Measurements from ENCODE around the gene SNRNP48. TPM values are rescaled to one million over a fixed set of nuclear protein-coding genes. Genes with fewer than 3 reads are reported as not detected.

Gene SNRNP48
- total and polyA plus RNA-seq, 4 donors, result 4.6 to 23.9 (median 6.7) TPM

DNA sequence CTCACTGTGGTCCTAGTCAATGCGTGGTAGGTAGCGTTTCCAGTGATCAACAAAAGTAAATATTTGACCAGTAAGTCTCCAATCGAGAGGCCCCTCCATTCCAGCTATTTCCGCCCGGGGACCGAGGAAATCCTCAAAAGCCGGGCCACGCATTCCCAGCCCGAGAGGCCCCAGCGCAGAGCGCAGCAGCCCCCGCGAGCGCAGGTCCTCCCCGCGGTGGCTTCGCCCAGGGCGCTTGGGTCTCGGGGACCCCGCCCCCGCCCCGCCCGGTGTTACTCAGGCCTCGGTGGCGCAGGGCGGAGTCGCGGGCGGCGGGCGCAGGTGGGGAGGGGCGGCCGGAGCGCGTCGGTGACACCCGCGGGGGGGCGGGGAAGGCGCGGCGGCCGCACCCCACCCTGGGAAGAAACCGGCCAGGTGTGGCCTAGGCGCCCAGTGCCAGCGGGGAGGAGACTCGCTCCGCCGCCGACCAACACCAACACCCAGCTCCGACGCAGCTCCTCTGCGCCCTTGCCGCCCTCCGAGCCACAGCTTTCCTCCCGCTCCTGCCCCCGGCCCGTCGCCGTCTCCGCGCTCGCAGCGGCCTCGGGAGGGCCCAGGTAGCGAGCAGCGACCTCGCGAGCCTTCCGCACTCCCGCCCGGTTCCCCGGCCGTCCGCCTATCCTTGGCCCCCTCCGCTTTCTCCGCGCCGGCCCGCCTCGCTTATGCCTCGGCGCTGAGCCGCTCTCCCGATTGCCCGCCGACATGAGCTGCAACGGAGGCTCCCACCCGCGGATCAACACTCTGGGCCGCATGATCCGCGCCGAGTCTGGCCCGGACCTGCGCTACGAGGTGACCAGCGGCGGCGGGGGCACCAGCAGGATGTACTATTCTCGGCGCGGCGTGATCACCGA, 48.6 kb upstream of the SNRNP48 start, which contains the start of gene DSP:
Gene DSP (plus strand): TSS at position 497 of the 890 bp plus-strand sequence. CDS start 245 bp downstream, at position 742.
- ATAC-seq (ENCODE audit: insufficient read depth, low FRiP score) (peak; percentile 65), DNase-seq (peak; percentile 58 to 76 (median 70))
- peak within 1 kb of the TSS; percentile 33 for H3K4me3 ChIP-seq
- H3K27me3 ChIP-seq (ENCODE audit: control insufficient read depth in 3 of 3, insufficient read depth in 3 of 3, low read length in 2 of 3), result peaks cover 8 to 51% (median 27%) of the 10 kb centered on the region in 3 donors
- H3K36me3 ChIP-seq (ENCODE audit: control insufficient read depth in 4 of 4, insufficient read depth in 4 of 4, low read length in 4 of 4), result no peaks in the 10 kb centered on the region
- TF ChIP-seq, protein P1, sequence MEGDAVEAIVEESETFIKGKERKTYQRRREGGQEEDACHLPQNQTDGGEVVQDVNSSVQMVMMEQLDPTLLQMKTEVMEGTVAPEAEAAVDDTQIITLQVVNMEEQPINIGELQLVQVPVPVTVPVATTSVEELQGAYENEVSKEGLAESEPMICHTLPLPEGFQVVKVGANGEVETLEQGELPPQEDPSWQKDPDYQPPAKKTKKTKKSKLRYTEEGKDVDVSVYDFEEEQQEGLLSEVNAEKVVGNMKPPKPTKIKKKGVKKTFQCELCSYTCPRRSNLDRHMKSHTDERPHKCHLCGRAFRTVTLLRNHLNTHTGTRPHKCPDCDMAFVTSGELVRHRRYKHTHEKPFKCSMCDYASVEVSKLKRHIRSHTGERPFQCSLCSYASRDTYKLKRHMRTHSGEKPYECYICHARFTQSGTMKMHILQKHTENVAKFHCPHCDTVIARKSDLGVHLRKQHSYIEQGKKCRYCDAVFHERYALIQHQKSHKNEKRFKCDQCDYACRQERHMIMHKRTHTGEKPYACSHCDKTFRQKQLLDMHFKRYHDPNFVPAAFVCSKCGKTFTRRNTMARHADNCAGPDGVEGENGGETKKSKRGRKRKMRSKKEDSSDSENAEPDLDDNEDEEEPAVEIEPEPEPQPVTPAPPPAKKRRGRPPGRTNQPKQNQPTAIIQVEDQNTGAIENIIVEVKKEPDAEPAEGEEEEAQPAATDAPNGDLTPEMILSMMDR (IDR thresholded peaks at IDR 0.05; ENCODE audit: control extremely low read depth, extremely low read depth), result no peak
- 1% methylated on average over 72 to 105 of the region's 105 CpGs for WGBS, 2 donors
- peak within 1 kb of the TSS; percentile 56 to 94 for H3K27ac ChIP-seq (ENCODE audit: low read depth in 1 of 2, low read length in 1 of 2)
- peak within 1 kb of the TSS; percentile 5 to 57 for H3K9ac ChIP-seq (ENCODE audit: insufficient read depth in 1 of 2, low read length in 2 of 2)
- peaks cover 0 to 3% (median 0%) of the 10 kb centered on the region in 4 donors for H3K9me3 ChIP-seq (ENCODE audit: control insufficient read depth in 4 of 4, insufficient read depth in 3 of 4, low read length in 3 of 4)
- H3K4me1 ChIP-seq (ENCODE audit: control insufficient read depth in 5 of 5, insufficient read depth in 5 of 5, low read length in 5 of 5), result peaks cover 0 to 13% (median 9%) of the 10 kb centered on the region in 5 donors

- H3K27ac ChIP-seq (ENCODE audit: low read depth in 1 of 2, low read length in 1 of 2), result peak overlapping the region; percentile 56 to 94
- DNase-seq (peak; percentile 38 to 54 (median 53)), ATAC-seq (ENCODE audit: insufficient read depth, low FRiP score) (peak; percentile 2)
- TF ChIP-seq, protein P1 (IDR thresholded peaks at IDR 0.05; ENCODE audit: control extremely low read depth, extremely low read depth), result no peak
- H3K27me3 ChIP-seq (ENCODE audit: control insufficient read depth in 3 of 3, insufficient read depth in 3 of 3, low read length in 2 of 3), result peaks cover 8 to 50% (median 27%) of the 10 kb centered on the region in 3 donors
- peaks cover 0 to 14% (median 9%) of the 10 kb centered on the region in 5 donors for H3K4me1 ChIP-seq (ENCODE audit: control insufficient read depth in 5 of 5, insufficient read depth in 5 of 5, low read length in 5 of 5)
- H3K9me3 ChIP-seq (ENCODE audit: control insufficient read depth in 4 of 4, insufficient read depth in 3 of 4, low read length in 3 of 4), result peaks cover 0 to 3% (median 0%) of the 10 kb centered on the region in 4 donors
- 0 to 1% methylated on average over 63 to 80 of the region's 80 CpGs for WGBS, 2 donors
- H3K36me3 ChIP-seq (ENCODE audit: control insufficient read depth in 4 of 4, insufficient read depth in 4 of 4, low read length in 4 of 4), result no peaks in the 10 kb centered on the region
- H3K4me3 ChIP-seq, result peak overlapping the region; percentile 33
- peak overlapping the region; percentile 5 to 57 for H3K9ac ChIP-seq (ENCODE audit: insufficient read depth in 1 of 2, low read length in 2 of 2)
Observed at GRCh38 chr6:7542065-7542873, 47.7 kb upstream of the SNRNP48 start.

GRCh38 chr6:7542874-7543624, 46.9 kb upstream of the SNRNP48 start:
- Histone ChIP-seq H3K36me3 (ENCODE audit: control insufficient read depth in 4 of 4, insufficient read depth in 4 of 4, low read length in 4 of 4) (no peaks in the 10 kb centered on the region), H3K4me1 (ENCODE audit: control insufficient read depth in 5 of 5, insufficient read depth in 5 of 5, low read length in 5 of 5) (peaks cover 0 to 14% (median 9%) of the 10 kb centered on the region in 5 donors)
- TF ChIP-seq, protein P1 (IDR thresholded peaks at IDR 0.05; ENCODE audit: control extremely low read depth, extremely low read depth), result no peak

More at GRCh38 chr6:7542874-7543624, 46.9 kb upstream of the SNRNP48 start:
- peak overlapping the region; percentile 45 to 94 for H3K27ac ChIP-seq (ENCODE audit: low read depth in 1 of 2, low read length in 1 of 2)
- DNase-seq (peak; percentile 63 to 76 (median 65)), ATAC-seq (ENCODE audit: insufficient read depth, low FRiP score) (no peak)
- 6 to 7% methylated on average over 26 to 32 of the region's 32 CpGs for WGBS, 2 donors
- H3K27me3 ChIP-seq (ENCODE audit: control insufficient read depth in 3 of 3, insufficient read depth in 3 of 3, low read length in 2 of 3), result peaks cover 8 to 43% (median 27%) of the 10 kb centered on the region in 3 donors
- H3K9ac ChIP-seq (ENCODE audit: insufficient read depth in 1 of 2, low read length in 2 of 2), result no peak overlapping the region
- peak overlapping the region; percentile 33 for H3K4me3 ChIP-seq
- H3K9me3 ChIP-seq (ENCODE audit: control insufficient read depth in 4 of 4, insufficient read depth in 3 of 4, low read length in 3 of 4), result peaks cover 0 to 3% (median 0%) of the 10 kb centered on the region in 4 donors

Measured in lung (tissue), 12 donors.